HepG2 (cell line): ENCODE data around the gene SIRPA. TPM values are rescaled to one million over a fixed set of nuclear protein-coding genes. Genes with fewer than 3 reads are reported as not detected.

Source experiments
- ATF1 ChIP-seq: IDR thresholded peaks from 2 replicates; pipeline ENCODE4 v1.6.1; 2016; ENCODE audit warnings: mild to moderate bottlenecking, control low read depth
- IRX3 ChIP-seq: sonication (generic); formaldehyde crosslinking; IDR thresholded peaks from 2 replicates; pipeline ENCODE4 v1.8.1; 2023; ENCODE audit warnings: mild to moderate bottlenecking, low read depth, missing genetic modification reagents, borderline replicate concordance
- KMT2A ChIP-seq: sonication (generic); formaldehyde crosslinking; IDR thresholded peaks from 2 replicates; pipeline ENCODE4 v1.4.0; 2020; ENCODE audit warnings: missing genetic modification reagents
- MEF2D ChIP-seq: sonication (generic); formaldehyde crosslinking; IDR thresholded peaks from 2 replicates; pipeline ENCODE4 v1.5.1; 2020; ENCODE audit warnings: mild to moderate bottlenecking, missing genetic modification reagents
- NFE2L2 ChIP-seq: fragments of 150-350 bp; IDR thresholded peaks from 2 replicates; pipeline ENCODE4 v1.6.1; 2014; ENCODE audit warnings: low read length
- PAF1 ChIP-seq: IDR thresholded peaks from 2 replicates; pipeline ENCODE4 v1.6.1; 2016; ENCODE audit warnings: missing genetic modification reagents, missing compliant biosample characterization
- TCF12 ChIP-seq, 2 experiments: fragments of 450-650 bp in 1 of 2; sonication (generic) in 1 of 2; formaldehyde crosslinking in 1 of 2; IDR thresholded peaks; 2 replicates each; pipeline versions ENCODE4 v1.6.1 to v1.8.0; 2017 to 2022; ENCODE audit warnings: antibody characterized with exemption in 1 of 2, mild to moderate bottlenecking in 1 of 2, missing genetic modification reagents in 1 of 2, moderate library complexity in 1 of 2
- ZNF251 ChIP-seq: sonication (generic); formaldehyde crosslinking; IDR thresholded peaks from 2 replicates; pipeline ENCODE4 v1.9.0; 2021; ENCODE audit warnings: mild to moderate bottlenecking, missing genetic modification reagents
- ZNF34 ChIP-seq: sonication (generic); formaldehyde crosslinking; IDR thresholded peaks from 2 replicates; pipeline ENCODE4 v1.4.0; 2020; ENCODE audit warnings: mild to moderate bottlenecking, missing genetic modification reagents, borderline replicate concordance
- ZNF619 ChIP-seq: sonication (generic); formaldehyde crosslinking; IDR thresholded peaks from 2 replicates; pipeline ENCODE4 v1.4.0; 2020; ENCODE audit warnings: mild to moderate bottlenecking, missing genetic modification reagents
- polyA plus RNA-seq, 8 experiments: library from polyadenylated mRNA; depleted of rRNA in 3 of 8; stranded (reverse) in 7 of 8; unstranded in 1 of 8; fragments of >200 nt; fragmentation: Illumina TruSeq in 4 of 8; extraction: Trizol in 4 of 8; gene quantifications; 2 replicates each; pipeline versions ENCODE4 v1.2.1 to v1.2.3, GENCODE V29; 2011 to 2016; ENCODE audit warnings: low read depth in 4 of 8, missing spikeins in 1 of 8, mixed read lengths in 1 of 8; ENCODE audit not compliant: insufficient read depth in 1 of 8
- total RNA-seq, 5 experiments: library from RNA; depleted of rRNA; stranded (reverse); fragments of >200 nt; fragmentation: Illumina TruSeq; extraction: Trizol; gene quantifications; 2 replicates each; pipeline ENCODE4 v1.2.3, GENCODE V29; 2016; ENCODE audit warnings: low read depth in 1 of 5
- TF ChIP-seq, protein P1 (sequence below): sonication (generic); formaldehyde crosslinking; IDR thresholded peaks from 2 replicates; pipeline ENCODE4 v1.4.0; 2020; ENCODE audit warnings: missing genetic modification reagents
- TF ChIP-seq, protein P2 (sequence below): sonication (generic); formaldehyde crosslinking; IDR thresholded peaks from 2 replicates; pipeline ENCODE4 v1.8.0; 2022; ENCODE audit warnings: mild to moderate bottlenecking, missing genetic modification reagents; ENCODE audit not compliant: insufficient replicate concordance
- TF ChIP-seq, protein P3 (sequence below): sonication (generic); formaldehyde crosslinking; IDR thresholded peaks from 2 replicates; pipeline ENCODE4 v1.4.0; 2020; ENCODE audit warnings: mild to moderate bottlenecking, missing genetic modification reagents
- TF ChIP-seq, protein P4 (sequence below): sonication (generic); formaldehyde crosslinking; IDR thresholded peaks from 2 replicates; pipeline ENCODE4 v1.4.0; 2020; ENCODE audit warnings: missing genetic modification reagents
- TF ChIP-seq, protein P5 (sequence below): sonication (generic); formaldehyde crosslinking; IDR thresholded peaks from 2 replicates; pipeline ENCODE4 v1.8.1; 2022; ENCODE audit warnings: low read depth, mild to moderate bottlenecking, missing genetic modification reagents

SIRPA gene
- total and polyA plus RNA-seq, 2 of the 13 experiments (the other 11 are each of a cell fraction or from before 2014, with no cell fraction given), result 7.2 to 17.6 TPM

DNA sequence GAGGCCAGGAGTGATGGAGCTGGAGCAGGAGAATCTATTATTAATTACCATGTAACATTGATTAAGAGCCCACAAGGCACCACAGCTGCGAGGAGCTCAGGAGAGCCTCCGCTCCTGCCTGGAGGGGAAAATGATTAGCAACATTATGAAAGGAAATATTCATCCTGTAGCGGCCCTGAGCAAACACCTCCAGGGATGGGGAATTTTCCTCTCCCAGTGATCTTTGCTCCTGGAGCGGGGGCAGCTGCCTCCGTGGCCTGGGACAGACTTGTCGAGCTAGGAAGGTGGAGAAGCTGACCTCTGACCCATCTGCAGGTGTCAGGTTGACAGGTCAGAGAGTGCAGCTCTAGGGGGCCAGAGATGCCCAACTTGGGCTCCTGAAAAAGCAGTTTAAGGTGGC, 40.1 kb upstream of the SIRPA start (continued):
- no peak for TF ChIP-seq ZNF34 (CRISPR knock-in tag)
- TF ChIP-seq, protein P1, sequence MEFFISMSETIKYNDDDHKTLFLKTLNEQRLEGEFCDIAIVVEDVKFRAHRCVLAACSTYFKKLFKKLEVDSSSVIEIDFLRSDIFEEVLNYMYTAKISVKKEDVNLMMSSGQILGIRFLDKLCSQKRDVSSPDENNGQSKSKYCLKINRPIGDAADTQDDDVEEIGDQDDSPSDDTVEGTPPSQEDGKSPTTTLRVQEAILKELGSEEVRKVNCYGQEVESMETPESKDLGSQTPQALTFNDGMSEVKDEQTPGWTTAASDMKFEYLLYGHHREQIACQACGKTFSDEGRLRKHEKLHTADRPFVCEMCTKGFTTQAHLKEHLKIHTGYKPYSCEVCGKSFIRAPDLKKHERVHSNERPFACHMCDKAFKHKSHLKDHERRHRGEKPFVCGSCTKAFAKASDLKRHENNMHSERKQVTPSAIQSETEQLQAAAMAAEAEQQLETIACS (CRISPR knock-in tag), result no peak
- TF ChIP-seq, protein P2, sequence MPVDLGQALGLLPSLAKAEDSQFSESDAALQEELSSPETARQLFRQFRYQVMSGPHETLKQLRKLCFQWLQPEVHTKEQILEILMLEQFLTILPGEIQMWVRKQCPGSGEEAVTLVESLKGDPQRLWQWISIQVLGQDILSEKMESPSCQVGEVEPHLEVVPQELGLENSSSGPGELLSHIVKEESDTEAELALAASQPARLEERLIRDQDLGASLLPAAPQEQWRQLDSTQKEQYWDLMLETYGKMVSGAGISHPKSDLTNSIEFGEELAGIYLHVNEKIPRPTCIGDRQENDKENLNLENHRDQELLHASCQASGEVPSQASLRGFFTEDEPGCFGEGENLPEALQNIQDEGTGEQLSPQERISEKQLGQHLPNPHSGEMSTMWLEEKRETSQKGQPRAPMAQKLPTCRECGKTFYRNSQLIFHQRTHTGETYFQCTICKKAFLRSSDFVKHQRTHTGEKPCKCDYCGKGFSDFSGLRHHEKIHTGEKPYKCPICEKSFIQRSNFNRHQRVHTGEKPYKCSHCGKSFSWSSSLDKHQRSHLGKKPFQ (CRISPR knock-in tag), result no peak
- TF ChIP-seq PAF1 (CRISPR knock-in tag), result no peak
- no peak for TF ChIP-seq ZNF619 (CRISPR knock-in tag)
- TF ChIP-seq ZNF251 (CRISPR knock-in tag), result no peak
- TF ChIP-seq TCF12 (IDR thresholded peaks at IDR 0.05), result no peak
- TF ChIP-seq TCF12 (CRISPR knock-in tag; IDR thresholded peaks at IDR 0.05), result no peak
- TF ChIP-seq KMT2A, result no peak
- TF ChIP-seq MEF2D (CRISPR knock-in tag), result no peak
- TF ChIP-seq IRX3 (CRISPR knock-in tag), result no peak
- TF ChIP-seq, protein P3, sequence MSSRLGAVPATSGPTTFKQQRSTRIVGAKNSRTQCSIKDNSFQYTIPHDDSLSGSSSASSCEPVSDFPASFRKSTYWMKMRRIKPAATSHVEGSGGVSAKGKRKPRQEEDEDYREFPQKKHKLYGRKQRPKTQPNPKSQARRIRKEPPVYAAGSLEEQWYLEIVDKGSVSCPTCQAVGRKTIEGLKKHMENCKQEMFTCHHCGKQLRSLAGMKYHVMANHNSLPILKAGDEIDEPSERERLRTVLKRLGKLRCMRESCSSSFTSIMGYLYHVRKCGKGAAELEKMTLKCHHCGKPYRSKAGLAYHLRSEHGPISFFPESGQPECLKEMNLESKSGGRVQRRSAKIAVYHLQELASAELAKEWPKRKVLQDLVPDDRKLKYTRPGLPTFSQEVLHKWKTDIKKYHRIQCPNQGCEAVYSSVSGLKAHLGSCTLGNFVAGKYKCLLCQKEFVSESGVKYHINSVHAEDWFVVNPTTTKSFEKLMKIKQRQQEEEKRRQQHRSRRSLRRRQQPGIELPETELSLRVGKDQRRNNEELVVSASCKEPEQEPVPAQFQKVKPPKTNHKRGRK (CRISPR knock-in tag), result no peak
- TF ChIP-seq, protein P4, sequence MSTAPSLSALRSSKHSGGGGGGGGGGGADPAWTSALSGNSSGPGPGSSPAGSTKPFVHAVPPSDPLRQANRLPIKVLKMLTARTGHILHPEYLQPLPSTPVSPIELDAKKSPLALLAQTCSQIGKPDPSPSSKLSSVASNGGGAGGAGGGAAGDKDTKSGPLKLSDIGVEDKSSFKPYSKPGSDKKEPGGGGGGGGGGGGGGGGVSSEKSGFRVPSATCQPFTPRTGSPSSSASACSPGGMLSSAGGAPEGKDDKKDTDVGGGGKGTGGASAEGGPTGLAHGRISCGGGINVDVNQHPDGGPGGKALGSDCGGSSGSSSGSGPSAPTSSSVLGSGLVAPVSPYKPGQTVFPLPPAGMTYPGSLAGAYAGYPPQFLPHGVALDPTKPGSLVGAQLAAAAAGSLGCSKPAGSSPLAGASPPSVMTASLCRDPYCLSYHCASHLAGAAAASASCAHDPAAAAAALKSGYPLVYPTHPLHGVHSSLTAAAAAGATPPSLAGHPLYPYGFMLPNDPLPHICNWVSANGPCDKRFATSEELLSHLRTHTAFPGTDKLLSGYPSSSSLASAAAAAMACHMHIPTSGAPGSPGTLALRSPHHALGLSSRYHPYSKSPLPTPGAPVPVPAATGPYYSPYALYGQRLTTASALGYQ (CRISPR knock-in tag), result no peak
- TF ChIP-seq, protein P5, sequence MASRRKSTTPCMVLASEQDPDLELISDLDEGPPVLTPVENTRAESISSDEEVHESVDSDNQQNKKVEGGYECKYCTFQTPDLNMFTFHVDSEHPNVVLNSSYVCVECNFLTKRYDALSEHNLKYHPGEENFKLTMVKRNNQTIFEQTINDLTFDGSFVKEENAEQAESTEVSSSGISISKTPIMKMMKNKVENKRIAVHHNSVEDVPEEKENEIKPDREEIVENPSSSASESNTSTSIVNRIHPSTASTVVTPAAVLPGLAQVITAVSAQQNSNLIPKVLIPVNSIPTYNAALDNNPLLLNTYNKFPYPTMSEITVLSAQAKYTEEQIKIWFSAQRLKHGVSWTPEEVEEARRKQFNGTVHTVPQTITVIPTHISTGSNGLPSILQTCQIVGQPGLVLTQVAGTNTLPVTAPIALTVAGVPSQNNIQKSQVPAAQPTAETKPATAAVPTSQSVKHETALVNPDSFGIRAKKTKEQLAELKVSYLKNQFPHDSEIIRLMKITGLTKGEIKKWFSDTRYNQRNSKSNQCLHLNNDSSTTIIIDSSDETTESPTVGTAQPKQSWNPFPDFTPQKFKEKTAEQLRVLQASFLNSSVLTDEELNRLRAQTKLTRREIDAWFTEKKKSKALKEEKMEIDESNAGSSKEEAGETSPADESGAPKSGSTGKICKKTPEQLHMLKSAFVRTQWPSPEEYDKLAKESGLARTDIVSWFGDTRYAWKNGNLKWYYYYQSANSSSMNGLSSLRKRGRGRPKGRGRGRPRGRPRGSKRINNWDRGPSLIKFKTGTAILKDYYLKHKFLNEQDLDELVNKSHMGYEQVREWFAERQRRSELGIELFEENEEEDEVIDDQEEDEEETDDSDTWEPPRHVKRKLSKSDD (CRISPR knock-in tag), result no peak
- no peak for TF ChIP-seq NFE2L2
- no peak for TF ChIP-seq ATF1
